Measurements from ENCODE around the gene RBM17. TPM values are rescaled to one million over a fixed set of nuclear protein-coding genes. Genes with fewer than 3 reads are reported as not detected.
"Not testable (repeated sequence)": the region's sequence is repeated elsewhere in the genome, so short reads cannot be mapped to it uniquely, and the experiment has no call there.

The RBM17 gene
- total and polyA plus RNA-seq, 8 donors = 41.4 to 168 (median 84.7) TPM

GRCh38 chr10:6059506-6059905, 29.3 kb upstream of the RBM17 start:
- H3K36me3 ChIP-seq = no peaks in the 10 kb centered on the region
- H3K4me3 ChIP-seq = no peak overlapping the region
- no peak for DNase-seq
- TF ChIP-seq CTCF (IDR thresholded peaks at IDR 0.05) (no peak), POLR2AphosphoS5 (IDR thresholded peaks at IDR 0.05) (no peak), EP300 (IDR thresholded peaks at IDR 0.05) (no peak), POLR2A (IDR thresholded peaks at IDR 0.05) (no peak)
- no peaks in the 10 kb centered on the region for H3K9me3 ChIP-seq
- peaks cover 0 to under 1% (median 0%) of the 10 kb centered on the region in 4 donors for H3K4me1 ChIP-seq
- H3K27me3 ChIP-seq = no peaks in the 10 kb centered on the region
- WGBS, 5 donors = 80 to 97% (median 88%) methylated on average over 2 of the region's 2 CpGs
- no peak overlapping the region for H3K27ac ChIP-seq
- intact Hi-C loops (cut with DNase I; ENCODE audit: low total_unique reads) = no loop called here

- no peak for TF ChIP-seq POLR2AphosphoS5 (IDR thresholded peaks at IDR 0.05)
- no peak for TF ChIP-seq EP300 (IDR thresholded peaks at IDR 0.05)
- TF ChIP-seq CTCF (IDR thresholded peaks at IDR 0.05) = no peak
- no peak for TF ChIP-seq POLR2A (IDR thresholded peaks at IDR 0.05)
- Histone ChIP-seq H3K4me3 (peak overlapping the region in 2 of 4 donors; percentile 7 to 13), H3K27ac (no peak overlapping the region), H3K9me3 (no peaks in the 10 kb centered on the region), H3K36me3 (no peaks in the 10 kb centered on the region), H3K27me3 (no peaks in the 10 kb centered on the region), H3K4me1 (peaks cover 0 to 5% (median 0%) of the 10 kb centered on the region in 4 donors)
- DNase-seq = peak in 1 of 2 donors; percentile 5
- WGBS, 5 donors = 71 to 87% (median 81%) methylated on average over 8 of the region's 8 CpGs
- intact Hi-C loops (cut with DNase I; ENCODE audit: low total_unique reads) = no loop called here
These were observed 27.8 kb upstream of the RBM17 start for GRCh38 chr10:6061056-6061455.

GRCh38 chr10:6062101-6062771, 26.6 kb upstream of the RBM17 start, which contains the start of gene IL2RA:
Gene IL2RA (minus strand): TSS chr10:6062367. CDS start chr10:6062151, 216 bp downstream.
- H3K36me3 ChIP-seq = no peaks in the 10 kb centered on the region
- peak in 1 of 2 donors; percentile 25 for DNase-seq
- no peaks in the 10 kb centered on the region for H3K27me3 ChIP-seq
- TF ChIP-seq POLR2AphosphoS5 (IDR thresholded peaks at IDR 0.05) = no peak
- no peak for TF ChIP-seq CTCF (IDR thresholded peaks at IDR 0.05)
- no peak for TF ChIP-seq POLR2A (IDR thresholded peaks at IDR 0.05)
- no peak for TF ChIP-seq EP300 (IDR thresholded peaks at IDR 0.05)
- peaks cover 0 to 13% (median 0%) of the 10 kb centered on the region in 4 donors for H3K4me1 ChIP-seq
- H3K9me3 ChIP-seq = no peaks in the 10 kb centered on the region
- H3K27ac ChIP-seq = no peak within 1 kb of the TSS
- H3K4me3 ChIP-seq = peak within 1 kb of the TSS in 3 of 4 donors; percentile 23 to 30 (median 26)
- 69 to 79% (median 76%) methylated on average over 17 to 18 of the region's 18 CpGs for WGBS, 5 donors
- intact Hi-C loops (cut with DNase I; ENCODE audit: low total_unique reads) = no loop called here

GRCh38 chr10:6064119-6064518, 24.7 kb upstream of the RBM17 start:
- no peak overlapping the region for H3K4me3 ChIP-seq

GRCh38 chr10:6064726-6065125, 24.1 kb upstream of the RBM17 start:
- intact Hi-C loops (cut with DNase I; ENCODE audit: low total_unique reads); H3K27me3 ChIP-seq; DNase-seq; H3K9me3 ChIP-seq; H3K4me3 ChIP-seq; H3K27ac ChIP-seq; H3K36me3 ChIP-seq: not testable (repeated sequence)
- 90 to 98% (median 95%) methylated on average over 3 of the region's 3 CpGs for WGBS, 5 donors
- peaks cover 0 to 19% (median 0%) of the 10 kb centered on the region in 4 donors for H3K4me1 ChIP-seq

More at GRCh38 chr10:6064119-6064518, 24.7 kb upstream of the RBM17 start:
- 88 to 96% (median 93%) methylated on average over 7 of the region's 7 CpGs for WGBS, 5 donors
- Histone ChIP-seq H3K9me3 (no peaks in the 10 kb centered on the region), H3K36me3 (no peaks in the 10 kb centered on the region), H3K27me3 (no peaks in the 10 kb centered on the region), H3K27ac (no peak overlapping the region), H3K4me1 (peaks cover 0 to 19% (median 0%) of the 10 kb centered on the region in 4 donors)
- no peak for TF ChIP-seq EP300 (IDR thresholded peaks at IDR 0.05)
- no peak for TF ChIP-seq CTCF (IDR thresholded peaks at IDR 0.05)
- intact Hi-C loops (cut with DNase I; ENCODE audit: low total_unique reads) = no loop called here
- peak in 1 of 2 donors; percentile 8 for DNase-seq
